ENCODE measurements around the gene NUP210L.

DNA sequence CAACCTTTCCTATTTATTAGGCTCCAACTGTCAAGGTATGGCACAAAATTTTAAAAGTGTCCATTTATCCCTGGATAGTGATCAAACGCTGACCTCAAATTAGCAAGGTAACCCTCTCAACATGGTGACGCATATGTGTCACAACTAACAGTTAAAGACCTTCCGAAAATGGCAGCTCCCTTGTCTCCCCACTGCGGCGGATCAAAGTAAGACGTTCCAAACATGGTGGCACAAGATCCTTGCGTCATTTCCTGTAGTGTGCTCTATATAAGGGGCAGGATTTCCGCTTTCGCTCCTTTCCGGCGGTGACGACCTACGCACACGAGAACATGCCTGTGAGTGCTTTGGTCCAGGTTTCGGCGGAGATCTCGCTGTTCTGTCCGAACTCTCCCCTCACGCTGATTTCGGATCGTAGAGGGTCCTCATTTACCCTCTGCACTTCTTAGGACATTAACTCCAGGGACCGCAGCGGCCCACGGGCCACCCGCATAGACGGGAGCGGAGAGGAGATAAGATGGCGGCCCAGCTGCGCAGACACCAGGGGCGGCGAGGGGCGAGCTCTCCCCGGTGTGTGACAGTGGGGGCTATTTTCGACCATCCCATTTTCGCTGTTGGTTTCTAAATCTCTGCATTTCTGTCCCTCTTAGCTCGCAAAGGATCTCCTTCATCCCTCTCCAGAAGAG is 164.3 kb downstream of the NUP210L start, which contains the start of gene RPS27:
- TF ChIP-seq, protein P1, sequence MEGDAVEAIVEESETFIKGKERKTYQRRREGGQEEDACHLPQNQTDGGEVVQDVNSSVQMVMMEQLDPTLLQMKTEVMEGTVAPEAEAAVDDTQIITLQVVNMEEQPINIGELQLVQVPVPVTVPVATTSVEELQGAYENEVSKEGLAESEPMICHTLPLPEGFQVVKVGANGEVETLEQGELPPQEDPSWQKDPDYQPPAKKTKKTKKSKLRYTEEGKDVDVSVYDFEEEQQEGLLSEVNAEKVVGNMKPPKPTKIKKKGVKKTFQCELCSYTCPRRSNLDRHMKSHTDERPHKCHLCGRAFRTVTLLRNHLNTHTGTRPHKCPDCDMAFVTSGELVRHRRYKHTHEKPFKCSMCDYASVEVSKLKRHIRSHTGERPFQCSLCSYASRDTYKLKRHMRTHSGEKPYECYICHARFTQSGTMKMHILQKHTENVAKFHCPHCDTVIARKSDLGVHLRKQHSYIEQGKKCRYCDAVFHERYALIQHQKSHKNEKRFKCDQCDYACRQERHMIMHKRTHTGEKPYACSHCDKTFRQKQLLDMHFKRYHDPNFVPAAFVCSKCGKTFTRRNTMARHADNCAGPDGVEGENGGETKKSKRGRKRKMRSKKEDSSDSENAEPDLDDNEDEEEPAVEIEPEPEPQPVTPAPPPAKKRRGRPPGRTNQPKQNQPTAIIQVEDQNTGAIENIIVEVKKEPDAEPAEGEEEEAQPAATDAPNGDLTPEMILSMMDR (IDR thresholded peaks at IDR 0.05) = peak in 1 of 5 experiments; percentile 45
- TF ChIP-seq POLR2A (IDR thresholded peaks at IDR 0.05) (peak; percentile 97 to 98), EP300 (IDR thresholded peaks at IDR 0.05) (peak; percentile 92 to 100)

Measured in tibial nerve (tissue), 4 donors.